Keratinocyte (primary cell): ENCODE measurements around the gene MFAP1.

Experiments
- CTCF ChIP-seq, 3 experiments: IDR thresholded peaks in 1 of 3; conservative IDR thresholded peaks in 1 of 3; optimal IDR thresholded peaks in 1 of 3; 2 replicates in 2 of 3; 3 replicates in 1 of 3; pipeline versions ENCODE3 to v1.5.1; 2011; ENCODE audit warnings: low read length in 3 of 3, mild to moderate bottlenecking in 3 of 3, moderate library complexity in 2 of 3, control low read depth in 1 of 3, inconsistent platforms in 1 of 3; ENCODE audit not compliant: insufficient read depth in 2 of 3; ENCODE audit errors: extremely low read depth in 1 of 3
- EZH2 ChIP-seq: IDR thresholded peaks from one replicate; pipeline ENCODE4 v1.6.1; 2012; ENCODE audit warnings: inconsistent platforms, mild to moderate bottlenecking, low read length, moderate library complexity

- TF ChIP-seq CTCF (optimal IDR thresholded peaks at IDR 0.05 in 1 of 3, IDR thresholded peaks at IDR 0.05 in 1 of 3, conservative IDR thresholded peaks at IDR 0.05 in 1 of 3; ENCODE audit: extremely low read depth in 1 of 3, insufficient read depth in 2 of 3, low read length in 3 of 3) (no peak), EZH2 (no peak)
These were observed 32.3 kb downstream of the MFAP1 start, which contains the start of gene SERF2 for GRCh38 chr15:43791993-43792760.
